Fibroblast of lung (primary cell): Measurements from ENCODE around the gene DCAF11. TPM values are rescaled to one million over a fixed set of nuclear protein-coding genes. Genes with fewer than 3 reads are reported as not detected.

Experiments
- DNase-seq, 2 donors: peaks; one replicate each; pipeline versions ENCODE4 v3.0.0 to v3.0.0-alpha.2; 2010; ENCODE audit warnings: low read depth in 2 of 2
- H2AFZ ChIP-seq: 2 replicates; pipeline ENCODE4 v1.5.1; 2012; ENCODE audit warnings: low read length, control low read depth, inconsistent platforms
- H3K27ac ChIP-seq: 2 replicates; pipeline ENCODE4 v1.5.1; 2011; ENCODE audit warnings: low read length, control low read depth; ENCODE audit not compliant: insufficient read depth
- H3K27me3 ChIP-seq: 2 replicates; pipeline ENCODE4 v1.5.1; 2011; ENCODE audit warnings: mild to moderate bottlenecking, low read length; ENCODE audit not compliant: control insufficient read depth, insufficient read depth
- H3K36me3 ChIP-seq: 2 replicates; pipeline ENCODE4 v1.5.1; 2011; ENCODE audit warnings: low read length; ENCODE audit not compliant: control insufficient read depth, insufficient read depth
- H3K4me1 ChIP-seq: 2 replicates; pipeline ENCODE4 v1.5.1; 2011; ENCODE audit warnings: low read length; ENCODE audit not compliant: control insufficient read depth, insufficient read depth; ENCODE audit errors: extremely low read depth
- H3K4me2 ChIP-seq: 2 replicates; pipeline ENCODE4 v1.5.1; 2011; ENCODE audit warnings: low read length, control low read depth; ENCODE audit not compliant: insufficient read depth; ENCODE audit errors: extremely low read depth
- H3K4me3 ChIP-seq, 4 experiments: fragments of 200-600 bp in 1 of 4; sonication (generic) in 1 of 4; replicated peaks in 1 of 4; 2 replicates each; pipeline ENCODE4 v1.5.1; 2011 to 2016; ENCODE audit warnings: low read length in 4 of 4, low read depth in 3 of 4, mild to moderate bottlenecking in 3 of 4, control low read depth in 2 of 4, inconsistent platforms in 1 of 4, mixed read lengths in 1 of 4; ENCODE audit not compliant: insufficient read depth in 1 of 4; ENCODE audit errors: control extremely low read depth in 1 of 4
- H3K79me2 ChIP-seq: 2 replicates; pipeline ENCODE4 v1.5.1; 2012; ENCODE audit warnings: mild to moderate bottlenecking, low read length, inconsistent platforms; ENCODE audit not compliant: control insufficient read depth, insufficient read depth
- H3K9ac ChIP-seq: 2 replicates; pipeline ENCODE4 v1.5.1; 2011; ENCODE audit warnings: mild to moderate bottlenecking, low read length, control low read depth; ENCODE audit not compliant: insufficient read depth
- H3K9me3 ChIP-seq: 2 replicates; pipeline ENCODE4 v1.5.1; 2012; ENCODE audit warnings: low read depth, low read length; ENCODE audit not compliant: control insufficient read depth, insufficient read depth
- H4K20me1 ChIP-seq: 2 replicates; pipeline ENCODE4 v1.5.1; 2011; ENCODE audit warnings: low read length; ENCODE audit not compliant: control insufficient read depth, insufficient read depth; ENCODE audit errors: extremely low read depth
- EZH2 ChIP-seq: IDR thresholded peaks from 2 replicates; pipeline ENCODE4 v1.5.1; 2012; ENCODE audit warnings: low read length, control low read depth, mild to moderate bottlenecking; ENCODE audit errors: missing control alignments
- polyA minus RNA-seq: library from RNA; depleted of rRNA, polyadenylated mRNA; stranded (reverse); fragments of >200 nt; gene quantifications from 2 replicates; pipeline ENCODE4 v1.2.3, GENCODE V29; 2011; ENCODE audit warnings: low replicate concordance
- polyA plus RNA-seq, 2 donors: library from polyadenylated mRNA; depleted of rRNA in 1 of 2; stranded (reverse) in 1 of 2; unstranded in 1 of 2; fragments of >200 nt; gene quantifications; 2 replicates each; pipeline ENCODE4 v1.2.1, GENCODE V29; 2011 to 2012; ENCODE audit warnings: missing spikeins in 1 of 2
- total RNA-seq: library from RNA; depleted of rRNA; stranded (reverse); fragments of >200 nt; gene quantifications from 2 replicates; pipeline ENCODE4 v1.2.1, GENCODE V29; 2014
- TF ChIP-seq, protein P1 (sequence below), 2 donors: IDR thresholded peaks in 1 of 2; conservative IDR thresholded peaks in 1 of 2; 1 replicate in 1 of 2; 2 replicates in 1 of 2; pipeline ENCODE4 v1.5.1; 2011 to 2012; ENCODE audit warnings: low read length in 2 of 2, control low read depth in 1 of 2, inconsistent platforms in 1 of 2, low read depth in 1 of 2, mild to moderate bottlenecking in 1 of 2

The DCAF11 gene
- total RNA-seq = 52.9 and 68.0 TPM in 2 replicates
- 18.4 and 21.7 TPM in 2 replicates for polyA plus RNA-seq
- 23.8 and 26.8 TPM in 2 replicates for polyA plus RNA-seq (2012)
- polyA minus RNA-seq = 46.5 and 62.5 TPM in 2 replicates

DNA sequence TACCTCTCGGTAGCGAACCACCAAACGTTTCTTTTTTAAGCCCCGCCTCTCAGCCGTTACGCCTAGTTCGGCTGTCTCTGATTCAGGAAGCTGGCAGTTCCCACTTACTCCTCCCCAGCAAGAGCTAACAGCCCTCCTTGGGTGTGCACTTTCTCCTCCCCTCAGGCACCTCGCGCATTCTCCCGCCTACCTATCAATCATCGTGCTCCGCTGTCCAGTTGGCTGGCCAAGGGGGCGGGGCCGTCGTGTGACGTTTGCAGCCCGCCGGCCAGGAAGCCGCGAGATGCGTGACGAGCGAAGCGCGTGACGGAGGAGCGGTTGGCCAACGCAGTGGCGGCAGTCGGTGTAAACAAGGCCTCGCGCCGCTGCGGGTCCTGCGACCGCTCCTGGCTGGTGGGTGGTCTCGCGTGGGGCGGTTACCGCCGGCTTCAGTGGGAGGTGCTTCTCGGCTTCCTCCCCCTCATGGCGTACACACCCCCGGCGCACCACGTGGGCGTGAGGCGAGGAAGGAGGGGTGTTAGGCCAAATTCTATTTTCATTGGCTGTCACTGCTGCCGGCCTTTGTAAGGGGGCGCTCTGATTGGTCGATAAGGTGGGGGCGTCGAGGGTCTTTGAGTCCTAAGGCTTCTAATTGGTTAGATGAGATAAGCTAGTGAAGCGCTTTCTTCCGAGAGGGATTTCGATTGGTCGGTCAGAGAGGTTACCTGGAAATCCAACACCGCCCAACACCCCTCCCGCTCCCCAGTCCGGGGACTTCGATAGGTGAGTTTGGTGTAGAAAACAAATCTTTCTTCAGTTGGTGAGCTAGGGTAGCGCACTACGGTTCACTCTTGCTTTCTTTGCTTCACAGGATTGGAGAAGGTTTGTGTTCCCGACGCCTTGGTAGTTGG, at the start of gene DCAF11, which contains the start of gene NRL:
Gene DCAF11 (plus strand): TSS at position 246 of the 890 bp plus-strand sequence. CDS start 818 bp downstream, outside the sequence.
Gene NRL (minus strand): TSS at position 418 of the 890 bp plus-strand sequence. CDS start 32,101 bp downstream, outside the sequence.
- Histone ChIP-seq H2AFZ (peak within 1 kb of the TSS; percentile 96), H3K27ac (peak within 1 kb of the TSS; percentile 98), H3K27me3 (no peaks in the 10 kb centered on the region), H3K9ac (peak within 1 kb of the TSS; percentile 96), H3K79me2 (no peaks in the 10 kb centered on the region), H3K36me3 (no peaks in the 10 kb centered on the region), H3K4me1 (peaks cover 5% of the 10 kb centered on the region), H3K4me2 (peak within 1 kb of the TSS; percentile 100), H3K4me3 (peak within 1 kb of the TSS; percentile 39 to 96 (median 72)), H3K9me3 (no peaks in the 10 kb centered on the region), H4K20me1 (no peaks in the 10 kb centered on the region)
- peak; percentile 100 for DNase-seq
- TF ChIP-seq EZH2 = no peak
- TF ChIP-seq, protein P1, sequence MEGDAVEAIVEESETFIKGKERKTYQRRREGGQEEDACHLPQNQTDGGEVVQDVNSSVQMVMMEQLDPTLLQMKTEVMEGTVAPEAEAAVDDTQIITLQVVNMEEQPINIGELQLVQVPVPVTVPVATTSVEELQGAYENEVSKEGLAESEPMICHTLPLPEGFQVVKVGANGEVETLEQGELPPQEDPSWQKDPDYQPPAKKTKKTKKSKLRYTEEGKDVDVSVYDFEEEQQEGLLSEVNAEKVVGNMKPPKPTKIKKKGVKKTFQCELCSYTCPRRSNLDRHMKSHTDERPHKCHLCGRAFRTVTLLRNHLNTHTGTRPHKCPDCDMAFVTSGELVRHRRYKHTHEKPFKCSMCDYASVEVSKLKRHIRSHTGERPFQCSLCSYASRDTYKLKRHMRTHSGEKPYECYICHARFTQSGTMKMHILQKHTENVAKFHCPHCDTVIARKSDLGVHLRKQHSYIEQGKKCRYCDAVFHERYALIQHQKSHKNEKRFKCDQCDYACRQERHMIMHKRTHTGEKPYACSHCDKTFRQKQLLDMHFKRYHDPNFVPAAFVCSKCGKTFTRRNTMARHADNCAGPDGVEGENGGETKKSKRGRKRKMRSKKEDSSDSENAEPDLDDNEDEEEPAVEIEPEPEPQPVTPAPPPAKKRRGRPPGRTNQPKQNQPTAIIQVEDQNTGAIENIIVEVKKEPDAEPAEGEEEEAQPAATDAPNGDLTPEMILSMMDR (conservative IDR thresholded peaks at IDR 0.05 in 1 of 2, IDR thresholded peaks at IDR 0.05 in 1 of 2; ENCODE audit: low read depth in 1 of 2, low read length in 2 of 2) = no peak

DNA sequence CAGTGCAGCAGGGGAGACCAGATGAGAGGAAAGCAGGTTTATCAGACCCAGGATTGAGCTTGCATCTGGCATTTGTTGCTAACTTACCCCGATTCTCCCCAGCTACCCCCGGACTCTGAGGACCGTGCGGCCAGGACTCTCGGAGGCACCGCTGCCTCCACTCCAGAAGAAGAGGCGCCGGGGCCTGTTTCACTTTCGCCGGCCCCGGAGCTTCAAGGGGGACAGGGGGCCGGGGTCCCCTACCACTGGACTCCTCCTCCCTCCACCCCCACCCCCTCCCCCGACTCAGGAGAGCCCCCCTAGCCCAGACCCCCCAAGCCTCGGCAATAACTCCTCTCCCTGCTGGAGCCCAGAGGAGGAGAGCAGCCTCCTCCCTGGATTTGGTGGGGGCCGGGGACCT, 49.7 kb upstream of the DCAF11 start:
- Histone ChIP-seq H3K36me3 (no peaks in the 10 kb centered on the region), H3K27ac (no peak overlapping the region), H2AFZ (no peak overlapping the region), H3K9me3 (no peaks in the 10 kb centered on the region), H3K4me2 (no peak overlapping the region), H3K27me3 (peaks cover 4% of the 10 kb centered on the region), H3K9ac (no peak overlapping the region), H4K20me1 (no peaks in the 10 kb centered on the region), H3K79me2 (no peaks in the 10 kb centered on the region), H3K4me1 (no peaks in the 10 kb centered on the region), H3K4me3 (no peak overlapping the region)
- TF ChIP-seq, protein P1 (conservative IDR thresholded peaks at IDR 0.05 in 1 of 2, IDR thresholded peaks at IDR 0.05 in 1 of 2; ENCODE audit: low read depth in 1 of 2, low read length in 2 of 2) = no peak
- no peak for TF ChIP-seq EZH2
- no peak for DNase-seq

DNA sequence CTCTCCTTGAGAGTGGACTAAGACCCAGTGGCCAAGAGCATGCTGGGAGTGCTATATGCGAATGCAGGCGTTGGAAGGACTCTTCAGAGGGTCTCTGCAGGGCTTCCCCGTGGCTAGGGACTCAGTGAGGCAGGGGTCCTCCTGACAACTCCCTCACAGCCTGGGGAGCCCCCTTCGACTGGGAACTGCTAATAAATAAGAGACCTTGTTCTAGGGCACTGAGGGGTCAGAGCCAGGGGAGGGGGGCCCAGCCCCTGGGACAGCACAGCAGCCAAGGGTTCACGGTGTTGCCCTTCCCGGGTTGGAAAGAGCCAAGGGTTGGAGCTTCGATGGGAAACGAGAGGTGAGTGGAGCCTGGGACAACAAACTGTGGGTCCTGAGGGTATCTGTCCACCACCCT, 49.2 kb upstream of the DCAF11 start:
- no peaks in the 10 kb centered on the region for H3K36me3 ChIP-seq
- DNase-seq = no peak
- no peak overlapping the region for H3K4me2 ChIP-seq
- H3K9ac ChIP-seq = no peak overlapping the region
- H4K20me1 ChIP-seq = no peaks in the 10 kb centered on the region
- TF ChIP-seq EZH2 = no peak
- TF ChIP-seq, protein P1 (conservative IDR thresholded peaks at IDR 0.05 in 1 of 2, IDR thresholded peaks at IDR 0.05 in 1 of 2; ENCODE audit: low read depth in 1 of 2, low read length in 2 of 2) = no peak
- H3K4me3 ChIP-seq = no peak overlapping the region
- no peak overlapping the region for H3K27ac ChIP-seq
- H3K9me3 ChIP-seq = no peaks in the 10 kb centered on the region
- no peaks in the 10 kb centered on the region for H3K79me2 ChIP-seq
- H3K27me3 ChIP-seq = peaks cover 4% of the 10 kb centered on the region
- H3K4me1 ChIP-seq = no peaks in the 10 kb centered on the region
- no peak overlapping the region for H2AFZ ChIP-seq
